Measurements from ENCODE around the gene LPIN3. TPM values are rescaled to one million over a fixed set of nuclear protein-coding genes. Genes with fewer than 3 reads are reported as not detected.
A peak's percentile ranks its signal among the peaks of the same experiment; 100 is the strongest.

LPIN3 gene
- total RNA-seq, 2 experiments from 2014 or later: 2.2 to 2.5 TPM

GRCh38 chr20:41330941-41331340, 9.7 kb upstream of the LPIN3 start:
- DNase-seq (no peak), ATAC-seq (ENCODE audit: low read depth) (no peak)
- POLR2A ChIA-PET: no interaction called here
- Mint-ChIP-seq H3K4me3 (no peak overlapping the region), H3K36me3 (no peaks in the 10 kb centered on the region), H3K27me3 (peaks cover 3% of the 10 kb centered on the region), H3K4me1 (peaks cover 20% of the 10 kb centered on the region), H3K9me3 (no peaks in the 10 kb centered on the region), H3K27ac (no peak overlapping the region)

GRCh38 chr20:41331731-41332130, 8.9 kb upstream of the LPIN3 start:
- H3K9me3 Mint-ChIP-seq: no peaks in the 10 kb centered on the region
- H3K4me3 Mint-ChIP-seq: no peak overlapping the region
- no peaks in the 10 kb centered on the region for H3K36me3 Mint-ChIP-seq
- H3K27ac Mint-ChIP-seq: no peak overlapping the region
- DNase-seq: no peak
- no peak for ATAC-seq (ENCODE audit: low read depth)
- POLR2A ChIA-PET: no interaction called here
- H3K4me1 Mint-ChIP-seq: peaks cover 20% of the 10 kb centered on the region
- H3K27me3 Mint-ChIP-seq: peaks cover 6% of the 10 kb centered on the region

- no peak overlapping the region for H3K4me3 Mint-ChIP-seq
- no peak overlapping the region for H3K27ac Mint-ChIP-seq
- ATAC-seq (ENCODE audit: low read depth): no peak
- H3K36me3 Mint-ChIP-seq: no peaks in the 10 kb centered on the region
- H3K27me3 Mint-ChIP-seq: peaks cover 9% of the 10 kb centered on the region
- H3K4me1 Mint-ChIP-seq: peaks cover 17% of the 10 kb centered on the region
- no peaks in the 10 kb centered on the region for H3K9me3 Mint-ChIP-seq
- no peak for DNase-seq
- POLR2A ChIA-PET: no interaction called here
Measured at GRCh38 chr20:41334036-41334435, 6.6 kb upstream of the LPIN3 start.

GRCh38 chr20:41334443-41335421, 5.9 kb upstream of the LPIN3 start:
- no peak overlapping the region for H3K4me3 Mint-ChIP-seq
- H3K27ac Mint-ChIP-seq: no peak overlapping the region
- peaks cover 9% of the 10 kb centered on the region for H3K27me3 Mint-ChIP-seq
- H3K4me1 Mint-ChIP-seq: peaks cover 10% of the 10 kb centered on the region
- no peaks in the 10 kb centered on the region for H3K9me3 Mint-ChIP-seq
- POLR2A ChIA-PET: no interaction called here
- DNase-seq: no peak
- no peak for ATAC-seq (ENCODE audit: low read depth)
- H3K36me3 Mint-ChIP-seq: no peaks in the 10 kb centered on the region

GRCh38 chr20:41335591-41335990, 5.0 kb upstream of the LPIN3 start:
- Mint-ChIP-seq H3K4me1 (peaks cover 9% of the 10 kb centered on the region), H3K27me3 (peaks cover 9% of the 10 kb centered on the region), H3K36me3 (no peaks in the 10 kb centered on the region), H3K27ac (no peak overlapping the region), H3K9me3 (no peaks in the 10 kb centered on the region), H3K4me3 (no peak overlapping the region)
- ATAC-seq (ENCODE audit: low read depth) (no peak), DNase-seq (no peak)
- POLR2A ChIA-PET: no interaction called here

GRCh38 chr20:41336711-41337492, 3.7 kb upstream of the LPIN3 start:
- Mint-ChIP-seq H3K4me3 (no peak overlapping the region), H3K9me3 (no peaks in the 10 kb centered on the region), H3K36me3 (no peaks in the 10 kb centered on the region), H3K4me1 (peaks cover 9% of the 10 kb centered on the region), H3K27ac (no peak overlapping the region), H3K27me3 (peaks cover 9% of the 10 kb centered on the region)
- DNase-seq: no peak
- no peak for ATAC-seq (ENCODE audit: low read depth)
- POLR2A ChIA-PET: interaction anchor here (0.7 to 1.0 kb wide), 4 partner anchors 98 to 178 kb away, joined by 3 to 10 read pairs (median 6); no protein-coding TSS in a partner anchor

GRCh38 chr20:41339957-41340326, 679 bp upstream of the LPIN3 start:
- Mint-ChIP-seq H3K4me1 (peaks cover 9% of the 10 kb centered on the region), H3K4me3 (peak overlapping the region; percentile 89), H3K27me3 (peaks cover 5% of the 10 kb centered on the region), H3K27ac (peak overlapping the region; percentile 84), H3K9me3 (no peaks in the 10 kb centered on the region), H3K36me3 (no peaks in the 10 kb centered on the region)
- peak; percentile 91 for DNase-seq
- ATAC-seq (ENCODE audit: low read depth): peak; percentile 81
- POLR2A ChIA-PET: interaction anchor here (1.4 kb wide), 1 partner anchor 167 kb away, joined by 5 read pairs; no protein-coding TSS in a partner anchor

GRCh38 chr20:41342474-41343464, 2.1 kb downstream of the LPIN3 start:
- DNase-seq: no peak
- H3K36me3 Mint-ChIP-seq: no peaks in the 10 kb centered on the region
- no peak for ATAC-seq (ENCODE audit: low read depth)
- H3K27me3 Mint-ChIP-seq: peaks cover 3% of the 10 kb centered on the region
- no peak overlapping the region for H3K4me3 Mint-ChIP-seq
- H3K4me1 Mint-ChIP-seq: peaks cover 7% of the 10 kb centered on the region
- POLR2A ChIA-PET: no interaction called here
- no peaks in the 10 kb centered on the region for H3K9me3 Mint-ChIP-seq
- H3K27ac Mint-ChIP-seq: no peak overlapping the region

GRCh38 chr20:41344477-41344876, 3.9 kb downstream of the LPIN3 start:
- POLR2A ChIA-PET: interaction anchor here (0.7 kb wide), 1 partner anchor 275 kb away, joined by 3 read pairs; no protein-coding TSS in a partner anchor
- Mint-ChIP-seq H3K27me3 (no peaks in the 10 kb centered on the region), H3K36me3 (no peaks in the 10 kb centered on the region), H3K4me1 (peaks cover 7% of the 10 kb centered on the region), H3K9me3 (no peaks in the 10 kb centered on the region), H3K4me3 (no peak overlapping the region), H3K27ac (no peak overlapping the region)
- ATAC-seq (ENCODE audit: low read depth) (no peak), DNase-seq (no peak)

- Mint-ChIP-seq H3K9me3 (no peaks in the 10 kb centered on the region), H3K4me3 (no peak overlapping the region), H3K27me3 (no peaks in the 10 kb centered on the region), H3K4me1 (peaks cover 5% of the 10 kb centered on the region), H3K36me3 (no peaks in the 10 kb centered on the region), H3K27ac (no peak overlapping the region)
- ATAC-seq (ENCODE audit: low read depth): no peak
- no peak for DNase-seq
- POLR2A ChIA-PET: no interaction called here
Measured at GRCh38 chr20:41344938-41345728, 4.5 kb downstream of the LPIN3 start.

- POLR2A ChIA-PET: no interaction called here
- Mint-ChIP-seq H3K36me3 (no peaks in the 10 kb centered on the region), H3K27ac (no peak overlapping the region), H3K4me3 (no peak overlapping the region), H3K4me1 (no peaks in the 10 kb centered on the region), H3K9me3 (no peaks in the 10 kb centered on the region), H3K27me3 (no peaks in the 10 kb centered on the region)
- no peak for DNase-seq
- ATAC-seq (ENCODE audit: low read depth): no peak
Measured at GRCh38 chr20:41345729-41346067, 5.1 kb downstream of the LPIN3 start.

All from activated naive CD8-positive, alpha-beta T cell treated with anti-CD3 and anti-CD28 coated beads, Interleukin-2, amount 10 ng/mL, durations not matched to agents 7 days and 5 days (primary cell).